Ishikawa (cell line): ENCODE results near the gene MUC5B.

Experiments used
- CEBPB ChIP-seq: IDR thresholded peaks from 2 replicates; pipeline ENCODE4 v1.6.1; 2012
- EP300 ChIP-seq: IDR thresholded peaks from 2 replicates; pipeline ENCODE4 v1.6.1; 2012; ENCODE audit warnings: borderline replicate concordance
- FOXM1 ChIP-seq: IDR thresholded peaks from 2 replicates; pipeline ENCODE4 v1.6.1; 2012; ENCODE audit warnings: low read depth, borderline replicate concordance
- RAD21 ChIP-seq: IDR thresholded peaks from 2 replicates; pipeline ENCODE4 v1.6.1; 2012; ENCODE audit warnings: low read depth
- TAF1 ChIP-seq: IDR thresholded peaks from 2 replicates; pipeline ENCODE4 v1.6.1; 2012; ENCODE audit warnings: low read depth, mild to moderate bottlenecking
- TEAD4 ChIP-seq: IDR thresholded peaks from 2 replicates; pipeline ENCODE4 v1.6.1; 2012
- YY1 ChIP-seq: IDR thresholded peaks from 2 replicates; pipeline ENCODE4 v1.6.1; 2012; ENCODE audit warnings: low read depth
- ZBTB7A ChIP-seq: IDR thresholded peaks from 2 replicates; pipeline ENCODE4 v1.6.1; 2012; ENCODE audit warnings: low read depth
- TF ChIP-seq, protein P1 (sequence below): IDR thresholded peaks from 2 replicates; pipeline ENCODE4 v1.6.1; 2012
- TF ChIP-seq, protein P2 (sequence below): IDR thresholded peaks from 2 replicates; pipeline ENCODE4 v1.6.1; 2012; ENCODE audit warnings: low read depth, mild to moderate bottlenecking

DNA sequence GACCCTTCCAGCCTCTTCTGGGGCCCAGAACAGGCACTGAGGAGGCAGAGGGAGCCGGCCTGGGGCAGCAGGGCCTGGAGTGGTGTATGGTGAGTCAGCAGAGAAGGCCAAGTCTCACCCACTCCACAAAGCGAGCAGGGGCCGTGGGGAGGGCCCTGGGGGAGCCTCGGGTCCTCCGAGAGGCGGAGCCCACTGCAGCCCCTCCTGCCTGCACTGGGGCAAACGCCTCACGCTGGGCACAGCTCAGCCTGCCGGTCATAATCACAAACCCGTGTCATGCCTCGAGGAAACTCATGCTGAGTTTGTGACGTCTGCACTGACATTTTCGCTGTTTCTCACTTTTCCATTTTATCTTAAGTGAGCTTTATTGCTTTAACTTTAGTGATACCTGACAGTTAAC lies 48.1 kb downstream of the MUC5B start:
- TF ChIP-seq TAF1 (no peak), TEAD4 (no peak), FOXM1 (no peak), RAD21 (no peak), CEBPB (no peak), EP300 (no peak), ZBTB7A (peak; percentile 54), YY1 (no peak)
- TF ChIP-seq, protein P1, sequence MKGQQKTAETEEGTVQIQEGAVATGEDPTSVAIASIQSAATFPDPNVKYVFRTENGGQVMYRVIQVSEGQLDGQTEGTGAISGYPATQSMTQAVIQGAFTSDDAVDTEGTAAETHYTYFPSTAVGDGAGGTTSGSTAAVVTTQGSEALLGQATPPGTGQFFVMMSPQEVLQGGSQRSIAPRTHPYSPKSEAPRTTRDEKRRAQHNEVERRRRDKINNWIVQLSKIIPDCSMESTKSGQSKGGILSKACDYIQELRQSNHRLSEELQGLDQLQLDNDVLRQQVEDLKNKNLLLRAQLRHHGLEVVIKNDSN: no peak
- TF ChIP-seq, protein P2, sequence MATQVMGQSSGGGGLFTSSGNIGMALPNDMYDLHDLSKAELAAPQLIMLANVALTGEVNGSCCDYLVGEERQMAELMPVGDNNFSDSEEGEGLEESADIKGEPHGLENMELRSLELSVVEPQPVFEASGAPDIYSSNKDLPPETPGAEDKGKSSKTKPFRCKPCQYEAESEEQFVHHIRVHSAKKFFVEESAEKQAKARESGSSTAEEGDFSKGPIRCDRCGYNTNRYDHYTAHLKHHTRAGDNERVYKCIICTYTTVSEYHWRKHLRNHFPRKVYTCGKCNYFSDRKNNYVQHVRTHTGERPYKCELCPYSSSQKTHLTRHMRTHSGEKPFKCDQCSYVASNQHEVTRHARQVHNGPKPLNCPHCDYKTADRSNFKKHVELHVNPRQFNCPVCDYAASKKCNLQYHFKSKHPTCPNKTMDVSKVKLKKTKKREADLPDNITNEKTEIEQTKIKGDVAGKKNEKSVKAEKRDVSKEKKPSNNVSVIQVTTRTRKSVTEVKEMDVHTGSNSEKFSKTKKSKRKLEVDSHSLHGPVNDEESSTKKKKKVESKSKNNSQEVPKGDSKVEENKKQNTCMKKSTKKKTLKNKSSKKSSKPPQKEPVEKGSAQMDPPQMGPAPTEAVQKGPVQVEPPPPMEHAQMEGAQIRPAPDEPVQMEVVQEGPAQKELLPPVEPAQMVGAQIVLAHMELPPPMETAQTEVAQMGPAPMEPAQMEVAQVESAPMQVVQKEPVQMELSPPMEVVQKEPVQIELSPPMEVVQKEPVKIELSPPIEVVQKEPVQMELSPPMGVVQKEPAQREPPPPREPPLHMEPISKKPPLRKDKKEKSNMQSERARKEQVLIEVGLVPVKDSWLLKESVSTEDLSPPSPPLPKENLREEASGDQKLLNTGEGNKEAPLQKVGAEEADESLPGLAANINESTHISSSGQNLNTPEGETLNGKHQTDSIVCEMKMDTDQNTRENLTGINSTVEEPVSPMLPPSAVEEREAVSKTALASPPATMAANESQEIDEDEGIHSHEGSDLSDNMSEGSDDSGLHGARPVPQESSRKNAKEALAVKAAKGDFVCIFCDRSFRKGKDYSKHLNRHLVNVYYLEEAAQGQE: no peak
